Motor neuron (in vitro differentiated cells): ENCODE measurements around the gene UBE2H. TPM values are rescaled to one million over a fixed set of nuclear protein-coding genes. Genes with fewer than 3 reads are reported as not detected.
"Not testable (repeated sequence)": the region's sequence is repeated elsewhere in the genome, so short reads cannot be mapped to it uniquely, and the experiment has no call there.

Experiments used
- ATAC-seq, 8 experiments: fragments of 200-7000 bp; cut with Tn5 transposase; replicated peaks in 6 of 8; 2 replicates each; pipeline ENCODE4 v1.8.0; 2021; ENCODE audit warnings: mild to moderate bottlenecking in 8 of 8, moderate library complexity in 8 of 8
- H3K27ac ChIP-seq, 2 donors: fragments of 250-450 bp; sonication (Bioruptor Pico); 2 replicates each; pipeline ENCODE4 v1.9.0; 2021; ENCODE audit warnings: antibody characterized with exemption in 2 of 2, mild to moderate bottlenecking in 2 of 2, moderate library complexity in 1 of 2
- H3K4me1 ChIP-seq, 2 donors: fragments of 250-450 bp; sonication (Bioruptor Pico); replicated peaks in 1 of 2; 2 replicates each; pipeline ENCODE4 v1.6.1; 2021; ENCODE audit warnings: antibody characterized with exemption in 2 of 2, mild to moderate bottlenecking in 2 of 2, moderate library complexity in 1 of 2
- H3K4me3 ChIP-seq, 5 donors: fragments of 250-450 bp; sonication (Bioruptor Pico); 2 replicates each; pipeline ENCODE4 v1.9.0; 2021; ENCODE audit warnings: antibody characterized with exemption in 5 of 5, mild to moderate bottlenecking in 5 of 5, moderate library complexity in 4 of 5
- WGBS, 10 experiments: fragments of 450-650 bp; shearing (Covaris generic); methylation state at CpG; one replicate each; pipeline ENCODE4 v1.0.0; 2022; 5-methylcytosine and 5-hydroxymethylcytosine counted together
- in situ Hi-C, 9 experiments: fragments of 400-800 bp; cut with MboI; loops; one replicate each; pipeline ENCODE4 v1.15.0; 2021; ENCODE audit warnings: low sequenced_read_pairs in 9 of 9, low pct_unique_long_range_greater_than_20kb in 2 of 9; ENCODE audit not compliant: unreplicated experiment in 9 of 9
- total RNA-seq, 8 experiments: library from RNA; unstranded; fragments of 300-600 nt; gene quantifications; 2 replicates each; pipeline versions ENCODE4 v1.2.3 to v1.2.4, GENCODE V29; 2022

Gene UBE2H
- total RNA-seq, 8 experiments from 2014 or later = 29.4 to 114 (median 47.6) TPM

GRCh38 chr7:129960204-129960475, 7.4 kb upstream of the UBE2H start:
- ATAC-seq, H3K4me1 ChIP-seq, H3K4me3 ChIP-seq, H3K27ac ChIP-seq, in situ Hi-C loops: not testable (repeated sequence)
- 80 to 88% (median 82%) methylated on average over 1 to 3 of the region's 4 CpGs; no CpG with 5 or more reads in 7 of the 10 experiments for WGBS, 10 experiments

DNA sequence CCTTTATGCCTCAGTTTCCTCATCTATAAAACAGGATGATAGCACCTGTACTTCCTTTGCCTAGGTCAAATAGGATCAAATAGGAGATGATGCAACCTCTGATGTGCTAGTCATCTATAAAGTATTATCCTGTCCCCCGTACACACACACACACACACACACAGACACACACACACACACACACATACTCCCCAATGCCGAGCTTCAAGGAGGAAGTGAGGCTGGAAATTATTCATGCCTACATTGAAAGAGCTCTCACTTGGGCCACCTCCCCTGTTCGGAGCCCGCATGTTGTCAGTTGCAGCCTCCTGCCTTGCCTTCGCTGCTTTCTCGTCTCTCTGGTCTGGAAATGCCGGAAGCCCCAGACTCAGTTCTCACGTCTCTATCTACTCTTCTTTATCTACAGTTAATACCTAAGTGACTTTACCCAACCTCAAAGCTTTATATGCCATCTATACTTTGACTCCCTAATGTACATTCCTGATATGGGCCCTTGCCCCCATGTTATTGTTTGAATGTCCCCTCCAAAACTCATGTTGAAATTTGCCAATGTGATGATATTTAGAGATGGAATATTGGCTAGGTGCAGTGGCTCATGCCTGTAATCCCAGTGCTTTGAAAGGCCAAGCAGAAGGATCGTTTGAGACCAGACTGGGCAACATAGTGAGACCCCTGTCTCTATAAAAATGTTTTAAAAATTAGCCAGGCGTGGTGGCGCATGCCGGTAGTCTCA, 6.9 kb upstream of the UBE2H start:
- 20 to 96% (median 86%) methylated on average over 1 to 11 of the region's 12 CpGs; no CpG with 5 or more reads in 4 of the 10 experiments for WGBS, 10 experiments

GRCh38 chr7:129958643-129959470, 6.1 kb upstream of the UBE2H start:
- in situ Hi-C loops = no loop called here
- Histone ChIP-seq H3K4me1 (no peaks in the 10 kb centered on the region), H3K27ac (no peak overlapping the region), H3K4me3 (no peak overlapping the region)
- 45 to 94% (median 77%) methylated on average over 2 to 6 of the region's 9 CpGs; no CpG with 5 or more reads in 3 of the 10 experiments for WGBS, 10 experiments
- peak in 4 of 8 experiments; percentile 28 to 93 (median 89) for ATAC-seq

More for the DNA sequence above, 6.9 kb upstream of the UBE2H start:
- ATAC-seq = no peak
- H3K4me1 ChIP-seq = no peaks in the 10 kb centered on the region
- H3K4me3 ChIP-seq = no peak overlapping the region
- in situ Hi-C loops = no loop called here
- H3K27ac ChIP-seq = no peak overlapping the region

- 21 to 100% (median 91%) methylated on average over 1 to 7 of the region's 8 CpGs for WGBS, 10 experiments
- no peak for ATAC-seq
- H3K4me1 ChIP-seq = no peaks in the 10 kb centered on the region
- no peak overlapping the region for H3K4me3 ChIP-seq
- H3K27ac ChIP-seq = no peak overlapping the region
- in situ Hi-C loops = no loop called here
Observed at GRCh38 chr7:129955993-129956543, 3.3 kb upstream of the UBE2H start.

GRCh38 chr7:129952086-129952652, 591 bp downstream of the UBE2H start:
- peak in 5 of 8 experiments; percentile 5 to 46 (median 13) for ATAC-seq
- in situ Hi-C loops = no loop called here

DNA sequence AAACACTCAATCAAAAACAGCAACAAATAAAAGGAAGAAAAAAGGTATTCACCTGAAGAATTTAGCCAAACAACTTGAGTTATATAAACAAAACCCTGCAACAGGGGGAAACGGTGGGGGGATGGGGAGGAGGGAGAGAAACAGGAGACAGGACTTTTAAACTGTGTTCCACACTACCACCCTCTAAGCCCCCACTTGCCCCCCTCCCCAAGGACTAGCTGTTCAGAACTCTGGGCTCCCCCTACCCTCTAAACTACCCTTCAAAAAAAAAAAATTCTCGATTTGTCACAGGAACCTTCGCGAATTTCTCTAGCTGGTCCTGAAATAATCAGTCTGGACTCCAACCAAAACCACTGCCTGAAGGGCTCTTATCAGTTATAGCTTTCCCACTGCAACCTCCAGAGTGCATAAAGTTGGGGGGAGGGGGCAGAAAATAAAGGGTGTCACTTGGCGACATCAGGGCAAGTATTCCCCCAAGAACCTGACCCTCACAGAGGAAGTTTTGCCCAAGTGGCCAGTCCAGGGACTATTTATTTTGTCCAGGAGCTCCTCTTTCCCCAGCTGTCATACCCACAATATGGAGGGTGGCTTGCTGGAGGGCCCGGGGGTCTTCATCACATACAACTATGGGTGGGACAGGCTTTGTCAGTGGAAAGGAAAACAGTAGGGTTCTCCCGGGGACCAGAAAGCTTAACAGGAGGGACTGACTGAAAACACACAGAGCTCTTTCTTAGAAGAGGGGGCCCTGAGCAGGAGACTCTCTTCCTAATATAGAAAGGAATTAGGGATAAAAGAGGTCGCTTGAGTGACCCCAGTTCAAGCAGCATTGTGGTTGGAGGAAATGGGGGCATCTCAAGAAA, 1.3 kb downstream of the UBE2H start:
- Histone ChIP-seq H3K4me3 (peak overlapping the region; percentile 64 to 93 (median 80)), H3K4me1 (no peaks in the 10 kb centered on the region), H3K27ac (peak overlapping the region; percentile 50 to 61)
- in situ Hi-C loops = no loop called here
- ATAC-seq = no peak
- 0 to 10% (median 0%) methylated on average over 1 to 4 of the region's 8 CpGs; no CpG with 5 or more reads in 4 of the 10 experiments for WGBS, 10 experiments

More at GRCh38 chr7:129952086-129952652, 591 bp downstream of the UBE2H start:
- H3K27ac ChIP-seq = peak overlapping the region; percentile 61 to 85
- 0 to 4% (median 0%) methylated on average over 1 to 11 of the region's 43 CpGs; no CpG with 5 or more reads in 1 of the 10 experiments for WGBS, 10 experiments
- H3K4me3 ChIP-seq = peak overlapping the region; percentile 64 to 93 (median 80)
- no peaks in the 10 kb centered on the region for H3K4me1 ChIP-seq

- Histone ChIP-seq H3K27ac (no peak overlapping the region), H3K4me3 (peak overlapping the region; percentile 64 to 93 (median 80)), H3K4me1 (no peaks in the 10 kb centered on the region)
- in situ Hi-C loops = no loop called here
- ATAC-seq = no peak
- 0 to 57% (median 16%) methylated on average over 1 of the region's 1 CpG; no CpG with 5 or more reads in 6 of the 10 experiments for WGBS, 10 experiments
Observed at GRCh38 chr7:129950933-129951225, 1.9 kb downstream of the UBE2H start.

- Histone ChIP-seq H3K4me3 (peak overlapping the region; percentile 64 to 93 (median 80)), H3K27ac (peak overlapping the region; percentile 47 to 56), H3K4me1 (no peaks in the 10 kb centered on the region)
- in situ Hi-C loops = no loop called here
- no peak for ATAC-seq
- 0 to 100% (median 3%) methylated on average over 2 to 9 of the region's 9 CpGs for WGBS, 10 experiments
Observed at GRCh38 chr7:129950191-129950932, 2.4 kb downstream of the UBE2H start.

DNA sequence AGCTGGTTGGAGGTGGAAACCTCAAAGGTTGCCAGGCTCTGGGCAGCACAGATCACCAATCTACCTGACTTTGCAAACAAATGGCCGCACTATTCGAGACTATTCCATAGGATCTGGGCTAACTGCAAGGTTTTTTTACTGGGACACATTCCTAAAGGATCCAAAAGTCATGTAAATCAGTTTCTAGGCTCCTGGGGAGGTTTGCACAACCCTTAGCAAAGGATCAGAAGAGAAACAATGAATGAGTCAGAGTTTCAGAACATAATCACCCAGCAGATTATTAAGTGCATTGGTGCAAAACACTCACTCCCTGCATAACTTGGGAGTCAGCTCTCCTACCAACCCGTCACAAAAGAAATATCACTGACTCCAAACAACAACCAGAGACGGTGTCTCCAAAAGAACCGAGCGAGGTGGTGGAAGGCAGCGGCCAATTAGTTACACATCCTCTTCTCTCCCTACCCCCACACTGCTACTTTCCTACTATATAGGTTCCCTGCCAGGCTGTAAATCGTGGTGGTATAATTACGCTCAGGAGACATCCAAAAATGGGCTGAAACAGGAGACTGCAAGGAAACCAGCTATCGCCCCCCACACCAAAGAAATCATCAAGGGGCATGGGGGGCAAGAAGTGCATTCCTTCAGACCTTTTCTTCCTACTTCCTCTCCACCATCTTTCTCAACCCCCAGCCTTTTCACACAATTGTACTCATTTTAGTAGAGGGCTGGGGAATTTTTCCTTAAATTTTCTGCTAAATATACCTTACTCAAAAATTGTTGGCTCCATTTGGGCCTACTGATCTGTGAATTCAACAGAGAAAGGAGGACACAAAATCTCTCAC, 3.2 kb downstream of the UBE2H start:
- WGBS, 10 experiments = 0 to 15% (median 3%) methylated on average over 2 to 8 of the region's 10 CpGs; no CpG with 5 or more reads in 1 of the 10 experiments
- peak; percentile 9 to 44 (median 16) for ATAC-seq
- in situ Hi-C loops = no loop called here
- H3K4me1 ChIP-seq = no peaks in the 10 kb centered on the region
- H3K27ac ChIP-seq = peak overlapping the region; percentile 47 to 56
- peak overlapping the region; percentile 64 to 93 (median 80) for H3K4me3 ChIP-seq

DNA sequence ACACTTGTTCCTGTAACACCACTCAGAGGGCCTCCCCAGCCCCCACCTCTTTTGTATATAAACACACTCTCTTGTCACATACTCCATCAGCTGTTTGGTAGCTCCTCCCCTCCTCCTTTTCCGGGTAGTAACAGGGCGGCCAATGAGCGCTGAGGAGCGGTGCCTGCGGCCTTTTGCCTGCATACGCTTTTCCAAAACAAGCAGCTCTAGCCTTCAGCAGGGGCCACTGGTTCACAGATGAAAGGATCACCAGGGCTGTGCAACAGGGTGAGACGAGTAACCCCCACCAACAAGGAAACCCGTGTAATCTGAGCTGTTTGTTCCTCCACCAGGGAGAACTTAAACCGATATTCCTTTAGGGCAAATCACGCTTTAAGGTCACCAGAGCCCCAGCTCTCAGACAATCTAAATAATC, 3.9 kb downstream of the UBE2H start:
- H3K27ac ChIP-seq = peak overlapping the region in 1 of 2 donors; percentile 22
- H3K4me1 ChIP-seq = no peaks in the 10 kb centered on the region
- WGBS, 10 experiments = 0 to 13% (median 0%) methylated on average over 1 to 6 of the region's 10 CpGs; no CpG with 5 or more reads in 4 of the 10 experiments
- in situ Hi-C loops = no loop called here
- ATAC-seq = peak; percentile 64 to 76 (median 70)
- H3K4me3 ChIP-seq = peak overlapping the region; percentile 64 to 93 (median 80)

GRCh38 chr7:129948338-129948737, 4.4 kb downstream of the UBE2H start:
- in situ Hi-C loops = no loop called here
- Histone ChIP-seq H3K27ac (no peak overlapping the region), H3K4me3 (peak overlapping the region in 2 of 5 donors; percentile 74 to 84), H3K4me1 (no peaks in the 10 kb centered on the region)
- ATAC-seq = no peak
- WGBS, 10 experiments = 71 to 100% (median 80%) methylated on average over 2 to 5 of the region's 5 CpGs; no CpG with 5 or more reads in 2 of the 10 experiments
